ENCODE data around the gene ARRDC2.
A peak's percentile ranks its signal among the peaks of the same experiment; 100 is the strongest.
"Not testable (repeated sequence)": the region's sequence is repeated elsewhere in the genome, so short reads cannot be mapped to it uniquely, and the experiment has no call there.

The ARRDC2 gene

DNA sequence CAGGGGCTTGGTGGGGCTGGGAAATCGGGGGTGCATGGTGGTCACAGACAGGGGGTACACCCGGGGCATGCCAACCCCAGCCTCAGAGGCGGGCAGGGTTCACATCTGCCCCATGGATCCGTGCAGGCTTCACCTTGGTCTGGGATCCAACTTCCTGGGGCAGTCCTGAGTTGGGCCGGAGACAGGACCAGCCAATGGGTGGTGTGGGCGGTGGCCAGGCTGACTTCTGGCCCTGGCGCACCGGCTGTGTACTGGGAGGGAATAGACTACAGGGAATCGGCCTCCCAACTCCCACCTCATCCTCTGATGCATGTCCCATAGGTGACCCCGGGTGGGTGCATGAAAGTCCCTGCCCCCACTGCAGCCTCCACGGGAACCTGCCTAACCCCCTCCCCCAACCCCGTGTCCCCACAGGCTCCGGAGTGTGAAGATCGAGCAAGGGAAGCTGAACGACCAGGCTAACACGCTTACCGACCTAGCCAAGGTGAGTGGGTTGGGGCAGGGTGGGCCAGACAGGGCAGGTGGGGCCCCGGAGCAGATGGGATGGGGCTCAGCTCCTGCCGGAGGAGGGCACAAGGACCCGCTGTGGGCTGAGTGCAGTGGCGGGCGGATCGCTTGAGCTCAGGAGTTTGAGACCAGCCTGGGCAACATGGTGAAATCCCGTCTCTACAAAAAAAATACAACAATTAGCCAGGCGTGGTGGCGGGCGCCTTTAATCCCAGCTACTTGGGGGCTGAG lies 14.7 kb upstream of the ARRDC2 start:
- no peak for DNase-seq

DNA sequence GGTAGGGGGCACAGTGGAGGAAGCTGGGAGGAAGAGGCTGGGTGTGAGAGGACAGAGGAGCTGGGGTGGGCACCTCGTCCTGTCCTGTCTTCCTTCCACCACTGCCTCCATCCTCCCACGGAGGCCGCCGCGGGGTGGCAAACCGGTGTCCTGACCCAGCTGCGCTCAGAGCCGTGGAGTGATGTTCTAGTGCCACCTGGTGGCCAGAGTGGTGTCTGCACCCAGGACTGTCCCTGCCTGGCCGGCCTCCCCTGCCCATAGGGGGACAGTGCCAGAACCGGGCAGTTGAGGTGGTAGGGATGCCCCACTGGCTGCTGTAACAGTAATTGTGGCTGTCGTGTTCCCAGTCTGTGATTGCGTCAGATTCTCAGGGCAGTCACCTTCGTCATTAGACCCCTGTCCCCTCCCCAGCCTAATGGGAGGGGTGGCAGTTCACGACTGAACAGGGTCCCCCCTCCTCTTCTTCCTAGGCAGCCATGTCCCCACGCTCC lies 11.1 kb upstream of the ARRDC2 start:
- DNase-seq: peak; percentile 89

- DNase-seq: no peak
Observed at GRCh38 chr19:17997969-17998826, 9.8 kb upstream of the ARRDC2 start.

DNA sequence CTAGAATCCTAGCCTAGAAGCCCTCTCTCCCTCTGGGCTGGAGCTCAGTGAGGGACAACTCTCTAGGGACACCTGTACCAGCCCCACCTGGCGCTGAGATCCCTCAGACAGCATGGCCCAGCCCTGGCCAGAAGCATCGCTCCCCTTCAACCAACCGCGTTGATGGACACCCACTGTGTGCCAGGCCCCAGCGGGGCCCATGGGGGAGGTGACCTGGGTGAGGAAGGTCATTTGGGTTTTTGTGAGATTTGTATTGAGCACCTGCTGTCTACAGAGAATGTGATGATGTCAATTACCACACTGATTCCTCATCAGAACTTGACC lies 9.2 kb upstream of the ARRDC2 start:
- no peak for DNase-seq

- DNase-seq: no peak
Observed at GRCh38 chr19:17999684-18000479, 8.1 kb upstream of the ARRDC2 start.

DNA sequence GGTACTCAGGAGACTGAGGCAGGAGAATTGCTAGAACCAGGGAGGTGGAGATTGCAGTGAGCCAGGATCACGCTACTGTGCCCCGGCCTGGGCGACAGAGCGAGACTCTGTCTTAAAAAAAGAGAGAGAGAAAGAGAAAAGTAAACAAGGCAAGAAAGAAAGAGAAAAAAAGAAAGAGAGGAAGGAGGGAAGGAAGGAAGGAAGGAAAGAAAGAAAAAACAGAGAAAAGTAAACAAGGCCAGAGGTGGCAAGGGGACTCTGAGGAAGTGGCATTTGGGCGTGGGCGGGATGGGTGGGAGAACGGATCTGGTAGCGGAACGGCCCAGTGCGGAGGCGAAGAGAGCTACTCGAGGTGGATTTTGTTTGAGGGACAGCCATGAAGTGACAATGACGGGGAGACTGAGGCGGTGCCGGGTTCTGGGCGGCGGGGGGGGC lies 7.5 kb upstream of the ARRDC2 start:
- DNase-seq: no peak

DNA sequence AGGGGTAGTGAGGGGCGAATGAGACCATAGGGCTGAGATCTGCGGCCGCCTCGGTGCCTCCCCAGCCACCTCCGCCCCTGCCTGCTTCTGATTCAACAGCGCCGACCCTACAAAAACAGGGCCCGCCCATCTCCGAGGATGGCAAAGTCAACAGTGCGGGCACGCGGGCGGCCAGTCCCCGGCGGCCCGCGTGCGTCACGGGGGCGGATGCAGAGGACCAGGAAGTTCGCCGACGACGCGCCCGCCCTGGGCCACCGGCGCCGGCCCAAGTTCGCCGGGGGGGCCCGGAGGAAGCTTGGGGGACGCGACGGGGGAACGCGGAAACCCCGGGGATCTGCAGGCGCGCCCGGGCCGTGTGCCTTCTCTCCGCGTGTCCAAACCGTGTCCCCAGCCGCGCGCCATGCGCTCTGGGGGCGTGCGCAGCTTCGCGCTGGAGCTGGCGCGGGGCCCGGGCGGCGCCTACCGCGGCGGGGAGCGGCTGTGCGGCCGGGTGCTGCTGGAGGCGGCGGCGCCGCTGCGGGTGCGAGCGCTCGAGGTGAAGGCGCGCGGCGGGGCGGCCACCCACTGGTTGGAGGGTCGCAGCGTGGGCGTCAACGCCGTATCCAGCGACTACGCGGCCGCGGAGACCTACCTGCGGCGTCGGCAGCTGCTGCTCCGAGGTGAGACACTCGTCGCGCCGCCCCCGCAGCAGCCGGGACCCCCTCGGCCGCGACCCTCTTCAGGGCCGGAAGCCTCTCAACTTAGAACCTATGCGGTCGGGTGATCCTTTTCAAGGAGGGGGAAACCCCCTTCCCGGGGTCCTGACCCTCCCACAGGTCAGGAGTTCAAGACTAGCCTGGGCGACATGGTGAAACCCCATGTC lies 6.8 kb upstream of the ARRDC2 start:
- DNase-seq: peak; percentile 92

DNA sequence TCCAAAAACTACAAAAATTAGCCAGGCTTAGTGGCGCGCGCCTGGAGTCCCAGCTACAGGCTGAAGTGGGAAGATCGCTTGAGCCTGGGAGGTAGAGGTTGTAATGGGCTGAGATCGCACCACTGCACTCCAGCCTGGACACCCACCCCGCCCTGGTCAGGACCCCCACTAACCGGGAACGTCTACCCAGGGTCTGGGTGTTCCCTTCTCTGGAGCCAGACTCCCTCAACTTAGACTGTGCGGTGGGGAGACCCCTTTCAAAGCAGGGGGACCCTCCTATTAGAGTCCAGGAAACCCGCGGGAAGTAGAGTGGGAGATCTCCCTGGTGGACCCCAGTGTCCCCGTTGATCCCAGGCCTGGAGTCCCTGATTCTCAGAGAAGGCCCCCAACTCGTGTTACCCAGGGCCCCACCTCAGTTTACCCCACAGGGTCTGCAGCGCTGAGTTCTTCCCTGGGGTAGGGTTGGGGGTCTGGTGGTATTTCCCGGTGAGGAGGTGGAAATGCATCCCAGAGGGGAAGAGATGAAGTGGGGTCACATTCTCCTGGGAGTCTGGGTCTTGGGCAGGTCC lies 6.1 kb upstream of the ARRDC2 start:
- DNase-seq: no peak

DNA sequence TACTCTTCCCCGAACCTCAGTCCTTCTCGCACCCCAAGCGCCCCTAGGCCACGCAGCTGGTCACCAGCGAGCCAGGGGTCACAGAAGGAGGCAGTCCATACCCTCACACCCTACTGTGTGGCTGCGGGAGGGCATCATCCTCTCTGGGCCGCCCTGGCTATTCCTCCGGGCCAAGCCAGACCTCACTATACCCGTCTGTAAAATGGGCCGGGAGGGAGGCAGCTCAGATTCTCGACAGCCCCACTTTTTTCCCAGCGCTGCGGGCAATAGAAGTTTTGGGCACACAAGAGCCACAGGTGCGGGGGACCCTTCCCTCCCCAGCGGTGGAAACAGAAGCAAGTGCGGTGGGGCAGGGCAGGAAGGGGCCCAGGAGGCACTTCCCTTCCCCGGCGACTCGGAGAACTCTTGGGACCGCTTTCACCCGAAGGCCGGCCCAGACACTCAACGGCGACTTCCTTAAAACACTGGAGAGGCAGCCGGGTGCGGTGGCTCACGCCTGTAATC lies 5.6 kb upstream of the ARRDC2 start:
- DNase-seq: peak; percentile 34

- DNase-seq: not testable (repeated sequence)
Observed at GRCh38 chr19:18005750-18006149, 2.2 kb upstream of the ARRDC2 start.

DNA sequence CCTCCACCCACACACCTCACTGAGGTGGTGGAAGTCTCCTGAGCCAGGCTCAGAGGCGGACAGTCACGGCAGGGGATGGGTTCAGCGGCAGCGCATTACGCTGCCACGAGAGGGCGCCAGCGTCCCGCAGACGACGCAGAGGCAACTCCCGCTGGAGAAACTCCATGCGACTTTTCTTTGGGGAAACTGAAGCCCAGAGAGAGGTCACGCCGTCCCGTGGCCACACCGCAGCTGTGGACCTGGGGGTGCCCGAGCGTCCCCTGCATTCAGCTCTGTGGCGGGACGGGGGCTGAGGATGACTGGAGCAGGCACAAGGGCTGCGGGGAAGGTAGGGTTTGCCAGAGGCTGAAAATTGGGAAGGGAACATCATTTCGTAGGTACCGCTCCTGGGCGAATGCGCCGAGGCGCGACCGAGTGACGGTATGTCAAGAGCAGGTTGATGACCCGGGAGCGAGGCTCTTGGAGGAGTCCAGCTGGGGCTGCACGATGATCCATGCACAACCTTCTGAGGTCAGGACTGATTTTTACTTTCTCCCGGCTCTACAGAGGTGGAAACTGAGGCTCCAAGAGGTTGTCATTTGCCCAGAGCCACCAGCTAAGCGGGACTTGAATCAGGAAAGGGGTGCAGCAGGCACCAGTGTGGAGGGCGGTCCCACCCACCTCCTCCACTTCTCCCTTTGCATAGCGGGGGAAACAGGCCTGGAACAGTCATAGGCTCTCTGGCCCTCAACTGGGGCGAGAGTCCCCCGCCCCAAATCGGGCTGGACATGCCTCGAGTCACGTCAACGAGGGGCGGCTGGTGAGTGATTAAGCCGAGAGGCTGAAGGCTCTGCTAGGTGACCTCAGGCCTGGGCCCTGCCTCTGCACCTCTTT lies 690 bp upstream of the ARRDC2 start:
- peak; percentile 86 for DNase-seq

- no peak for DNase-seq
Observed at GRCh38 chr19:18008814-18009213, 844 bp downstream of the ARRDC2 start.

DNA sequence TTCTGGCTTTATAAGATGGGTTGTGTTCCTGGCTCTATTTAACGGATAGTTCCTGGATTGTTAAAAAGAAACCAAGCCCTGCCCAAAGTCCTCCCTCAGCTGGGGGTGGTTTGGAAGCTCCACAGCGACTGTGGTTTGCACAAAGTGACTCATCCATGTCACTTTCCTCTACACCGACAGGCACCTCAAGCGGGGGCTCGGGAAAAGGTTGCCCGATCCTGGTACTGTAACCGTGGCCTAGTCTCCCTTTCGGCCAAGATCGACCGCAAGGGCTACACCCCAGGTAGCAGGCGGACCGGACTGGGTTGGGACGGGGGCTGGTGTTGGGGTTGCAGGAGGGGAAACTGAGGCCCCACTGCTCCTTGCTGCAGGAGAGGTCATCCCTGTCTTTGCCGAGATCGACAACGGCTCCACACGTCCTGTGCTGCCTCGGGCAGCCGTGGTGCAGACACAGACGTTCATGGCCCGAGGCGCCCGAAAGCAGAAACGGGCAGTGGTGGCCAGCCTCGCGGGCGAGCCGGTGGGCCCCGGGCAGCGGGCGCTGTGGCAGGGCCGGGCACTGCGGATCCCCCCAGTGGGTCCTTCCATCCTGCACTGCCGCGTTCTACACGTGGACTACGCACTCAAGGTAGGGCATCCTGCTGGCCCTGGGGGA lies 1.6 kb downstream of the ARRDC2 start:
- DNase-seq: peak; percentile 57

DNA sequence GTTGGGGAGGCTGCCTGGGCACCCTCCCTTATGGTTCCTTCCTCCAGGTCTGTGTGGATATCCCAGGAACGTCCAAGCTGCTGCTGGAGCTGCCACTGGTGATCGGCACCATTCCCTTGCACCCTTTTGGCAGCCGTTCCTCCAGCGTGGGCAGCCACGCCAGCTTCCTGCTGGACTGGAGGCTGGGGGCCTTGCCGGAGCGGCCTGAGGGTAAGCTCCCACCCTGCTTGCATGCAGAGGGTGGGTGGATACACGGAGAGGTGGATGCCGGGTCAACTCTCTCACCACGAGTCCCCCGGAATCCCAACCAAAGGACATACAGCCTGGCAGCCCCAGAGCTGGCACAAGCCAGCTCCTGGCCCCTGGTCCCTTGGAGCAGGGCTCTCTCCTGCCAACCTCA lies 2.2 kb downstream of the ARRDC2 start:
- no peak for DNase-seq

GRCh38 chr19:18013210-18014111 lies 5.5 kb downstream of the ARRDC2 start:
- DNase-seq: no peak

GRCh38 chr19:18014197-18014596 lies 6.2 kb downstream of the ARRDC2 start:
- DNase-seq: peak; percentile 34

GRCh38 chr19:18016209-18016910 lies 8.4 kb downstream of the ARRDC2 start:
- no peak for DNase-seq

Data from activated CD4-positive, alpha-beta T cell treated with anti-CD3 and anti-CD28 coated beads, Interleukin-10, Interleukin-2, amounts not matched to agents 100 ng/mL and 50 ng/mL, durations not matched to agents 16 hours and 8 hours (primary cell).